OCI-LY3 (cell line): Measurements from ENCODE around the gene MBNL1.

Source experiments
- CTCF ChIP-seq: fragments of 200-600, 300-600 bp; sonication (generic); IDR thresholded peaks from 2 replicates; pipeline ENCODE4 v1.5.1; 2014; ENCODE audit warnings: antibody characterized with exemption, low read length, low read depth
- EZH2phosphoT487 ChIP-seq: fragments of 200-600 bp; shearing (Covaris generic); IDR thresholded peaks from 2 replicates; pipeline ENCODE4 v1.6.1; 2018; ENCODE audit warnings: antibody characterized with exemption, mixed run types, low read depth

- TF ChIP-seq CTCF (no peak), EZH2phosphoT487 (no peak)
Observed at GRCh38 chr3:152402695-152403451, 134.1 kb downstream of the MBNL1 start.
